Gastrocnemius medialis (tissue), 4 donors: ENCODE results near the gene ZDHHC11. TPM values are rescaled to one million over a fixed set of nuclear protein-coding genes. Genes with fewer than 3 reads are reported as not detected.
"Not testable (repeated sequence)": the region's sequence is repeated elsewhere in the genome, so short reads cannot be mapped to it uniquely, and the experiment has no call there.

Experiments
- ATAC-seq, 2 donors: fragments of 150-250 bp; one replicate each; pipeline ENCODE4 v1.9.1; 2016
- DNase-seq, 2 donors: peaks; one replicate each; pipeline ENCODE4 v3.0.0-alpha.2; 2019
- H3K27ac ChIP-seq, 4 donors: fragments of 200-600 bp; sonication (generic); 1 replicate in 1 of 4; 2 replicates in 3 of 4; pipeline ENCODE4 v1.5.1; 2016 to 2018; ENCODE audit warnings: mild to moderate bottlenecking in 2 of 4, moderate library complexity in 1 of 4
- H3K27me3 ChIP-seq, 3 donors: fragments of 200-600 bp; sonication (generic) in 2 of 3; 1 replicate in 1 of 3; 2 replicates in 2 of 3; pipeline versions ENCODE4 v1.5.1 to v1.6.0; 2016 to 2019; ENCODE audit warnings: mild to moderate bottlenecking in 1 of 3, moderate library complexity in 1 of 3
- H3K36me3 ChIP-seq, 2 donors: fragments of 200-600 bp; sonication (generic) in 1 of 2; one replicate each; pipeline ENCODE4 v1.5.1; 2017 to 2018
- H3K4me1 ChIP-seq, 2 donors: fragments of 200-600 bp; sonication (generic) in 1 of 2; one replicate each; pipeline ENCODE4 v1.5.1; 2016 to 2017; ENCODE audit warnings: mild to moderate bottlenecking in 2 of 2
- H3K4me3 ChIP-seq, 4 donors: fragments of 200-600 bp; sonication (generic) in 3 of 4; 1 replicate in 1 of 4; 2 replicates in 3 of 4; pipeline ENCODE4 v1.5.1; 2016 to 2019; ENCODE audit warnings: mild to moderate bottlenecking in 2 of 4
- H3K9me3 ChIP-seq, 3 donors: fragments of 200-600 bp; sonication (generic) in 2 of 3; 1 replicate in 1 of 3; 2 replicates in 2 of 3; pipeline ENCODE4 v1.5.1; 2016 to 2019
- POLR2A ChIP-seq, 2 donors: fragments of 450-650 bp; IDR thresholded peaks; one replicate each; pipeline ENCODE4 v1.6.1; 2017; ENCODE audit warnings: antibody characterized with exemption in 2 of 2, mild to moderate bottlenecking in 2 of 2, moderate library complexity in 2 of 2
- in situ Hi-C, 4 donors: fragments of 200-750 bp; cut with MboI; loops; one replicate each; pipeline versions ENCODE4 v1.15.0 to v1.8.0; 2017; ENCODE audit warnings: low sequenced_read_pairs in 4 of 4
- intact Hi-C: fragments of 100-400 bp; cut with DNase I; formaldehyde crosslinking; loops from one replicate; pipeline ENCODE4 v1.15.1; 2023; ENCODE audit warnings: low total_unique reads
- total RNA-seq, 4 donors: library from RNA; depleted of rRNA; stranded (reverse); fragments of >200 nt; gene quantifications; one replicate each; pipeline versions ENCODE4 v1.1.0 to v1.2.3, GENCODE V29; 2016
- TF ChIP-seq, protein P1 (sequence below), 5 experiments: fragments of 450-650 bp in 3 of 5; fragments of 200-600 bp in 2 of 5; sonication (generic) in 2 of 5; IDR thresholded peaks in 4 of 5; conservative IDR thresholded peaks in 1 of 5; 1 replicate in 4 of 5; 2 replicates in 1 of 5; pipeline ENCODE4 v1.5.1; 2016 to 2019; ENCODE audit warnings: antibody characterized with exemption in 5 of 5, mild to moderate bottlenecking in 3 of 5, moderate library complexity in 3 of 5

The ZDHHC11 gene
- total RNA-seq, 4 donors from 2014 or later: 0.85 to 3.8 (median 2.3) TPM; not detected in 1

DNA sequence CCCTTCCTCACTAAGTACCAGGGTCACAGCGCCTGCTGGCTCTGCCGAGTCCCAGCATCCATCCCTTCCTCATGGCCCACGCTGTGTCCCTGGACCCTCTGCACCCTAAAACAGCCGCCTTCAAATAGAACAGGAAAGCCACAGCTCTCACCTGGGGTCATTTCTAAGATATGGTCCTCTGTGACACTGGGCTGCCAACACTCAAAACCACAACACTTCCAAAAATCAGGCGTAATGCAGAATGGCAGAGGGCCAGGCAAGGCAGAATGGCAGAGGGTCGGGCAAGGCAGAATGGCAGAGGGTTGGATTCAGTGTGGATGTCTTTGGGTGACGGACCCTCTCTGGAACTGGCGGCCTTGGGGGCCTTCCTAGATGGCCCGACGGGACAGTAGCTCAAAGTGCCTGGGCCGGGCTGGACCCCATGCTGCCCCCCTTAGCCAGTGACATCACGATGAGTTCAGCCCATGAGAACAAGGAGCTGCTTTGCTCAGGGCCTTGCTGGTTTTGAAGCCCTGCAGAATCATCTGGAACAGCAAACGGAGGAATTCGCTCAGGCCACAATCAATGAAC lies 101.6 kb downstream of the ZDHHC11 start:
- in situ Hi-C loops (no loop called here), intact Hi-C loops (no loop called here)
- H3K27ac ChIP-seq: no peak overlapping the region
- no peaks in the 10 kb centered on the region for H3K36me3 ChIP-seq
- H3K4me1 ChIP-seq: no peaks in the 10 kb centered on the region
- no peak overlapping the region for H3K4me3 ChIP-seq
- DNase-seq (no peak), ATAC-seq (no peak)
- H3K27me3 ChIP-seq: no peaks in the 10 kb centered on the region
- H3K9me3 ChIP-seq: no peaks in the 10 kb centered on the region
- TF ChIP-seq POLR2A (IDR thresholded peaks at IDR 0.05): no peak
- TF ChIP-seq, protein P1, sequence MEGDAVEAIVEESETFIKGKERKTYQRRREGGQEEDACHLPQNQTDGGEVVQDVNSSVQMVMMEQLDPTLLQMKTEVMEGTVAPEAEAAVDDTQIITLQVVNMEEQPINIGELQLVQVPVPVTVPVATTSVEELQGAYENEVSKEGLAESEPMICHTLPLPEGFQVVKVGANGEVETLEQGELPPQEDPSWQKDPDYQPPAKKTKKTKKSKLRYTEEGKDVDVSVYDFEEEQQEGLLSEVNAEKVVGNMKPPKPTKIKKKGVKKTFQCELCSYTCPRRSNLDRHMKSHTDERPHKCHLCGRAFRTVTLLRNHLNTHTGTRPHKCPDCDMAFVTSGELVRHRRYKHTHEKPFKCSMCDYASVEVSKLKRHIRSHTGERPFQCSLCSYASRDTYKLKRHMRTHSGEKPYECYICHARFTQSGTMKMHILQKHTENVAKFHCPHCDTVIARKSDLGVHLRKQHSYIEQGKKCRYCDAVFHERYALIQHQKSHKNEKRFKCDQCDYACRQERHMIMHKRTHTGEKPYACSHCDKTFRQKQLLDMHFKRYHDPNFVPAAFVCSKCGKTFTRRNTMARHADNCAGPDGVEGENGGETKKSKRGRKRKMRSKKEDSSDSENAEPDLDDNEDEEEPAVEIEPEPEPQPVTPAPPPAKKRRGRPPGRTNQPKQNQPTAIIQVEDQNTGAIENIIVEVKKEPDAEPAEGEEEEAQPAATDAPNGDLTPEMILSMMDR (IDR thresholded peaks at IDR 0.05 in 4 of 5, conservative IDR thresholded peaks at IDR 0.05 in 1 of 5): no peak

DNA sequence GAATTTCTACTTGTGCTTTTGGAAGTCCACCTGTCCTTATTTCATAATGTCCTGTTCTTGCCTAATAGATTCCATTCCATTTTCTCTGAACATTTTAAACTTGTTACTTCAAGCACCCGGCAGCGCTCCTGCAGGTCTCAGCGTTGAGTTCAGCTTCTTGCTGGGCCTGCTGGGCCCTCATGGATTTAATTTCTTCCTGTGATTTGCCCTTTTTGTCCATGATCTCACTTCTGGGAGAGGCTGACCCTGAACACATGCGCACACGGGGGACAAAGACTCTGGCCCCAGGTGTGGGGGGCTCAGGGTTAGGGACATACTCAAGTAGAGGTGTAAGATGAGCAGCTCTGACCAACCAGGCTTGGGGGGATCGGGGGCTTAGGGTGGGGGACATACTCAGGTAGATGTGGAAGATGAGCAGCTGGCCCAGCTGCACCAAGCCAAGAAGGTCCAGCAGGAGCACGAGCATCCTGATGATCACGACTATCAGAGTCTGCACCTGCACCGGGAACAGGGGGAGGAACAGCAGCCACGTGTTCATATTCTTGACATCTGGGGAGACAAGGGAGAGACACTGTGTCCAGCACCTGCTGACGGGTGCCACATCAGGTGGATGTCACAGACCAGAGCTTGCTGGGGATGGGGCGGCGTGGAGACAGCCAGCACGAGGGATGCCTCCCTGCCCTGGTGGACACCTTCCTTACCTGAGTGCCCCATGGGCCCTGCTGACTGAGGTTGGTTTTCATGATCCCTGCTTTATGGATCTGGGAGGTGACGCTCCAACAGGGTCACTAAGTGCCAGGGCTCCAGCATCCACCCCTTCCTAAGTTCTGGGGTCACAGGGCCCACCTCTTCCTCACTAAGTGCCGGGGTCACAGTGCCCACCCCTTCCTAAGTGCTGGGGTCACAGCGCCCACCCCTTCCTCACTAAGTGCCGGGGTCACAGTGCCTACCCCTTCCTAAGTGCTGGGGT lies 102.5 kb downstream of the ZDHHC11 start:
- DNase-seq, ATAC-seq, H3K4me3 ChIP-seq, H3K4me1 ChIP-seq, H3K9me3 ChIP-seq, H3K36me3 ChIP-seq, intact Hi-C loops, in situ Hi-C loops, H3K27ac ChIP-seq, H3K27me3 ChIP-seq: not testable (repeated sequence)

DNA sequence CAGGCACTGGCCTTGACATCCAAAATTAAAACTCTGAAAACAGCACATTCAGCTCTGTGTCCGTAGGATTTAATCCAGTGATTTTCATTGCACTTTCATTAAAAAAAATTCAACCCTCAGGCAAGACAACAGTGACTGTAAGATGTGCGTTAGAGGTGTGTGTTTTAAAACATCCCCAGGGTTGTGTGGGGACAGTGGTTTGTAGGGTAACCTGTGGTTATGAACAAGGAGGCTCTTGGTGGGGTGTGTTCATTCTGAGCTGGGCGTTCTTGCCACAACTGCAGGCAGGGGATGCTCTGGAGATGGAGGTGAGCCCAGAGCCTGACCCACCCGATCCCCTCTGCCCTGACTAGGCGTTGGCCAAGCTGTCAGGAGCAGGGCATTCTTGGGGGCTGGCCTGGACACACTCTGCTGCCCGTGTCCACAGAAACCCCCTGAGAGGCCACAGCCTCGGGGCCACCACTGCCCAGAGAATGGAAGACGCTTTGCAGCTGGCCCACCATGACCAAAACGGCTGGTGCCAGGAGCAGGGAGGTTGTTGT lies 103.4 kb downstream of the ZDHHC11 start:
- DNase-seq, intact Hi-C loops, in situ Hi-C loops, ATAC-seq, H3K36me3 ChIP-seq, H3K27ac ChIP-seq, H3K4me3 ChIP-seq, H3K4me1 ChIP-seq, H3K27me3 ChIP-seq, H3K9me3 ChIP-seq: not testable (repeated sequence)

DNA sequence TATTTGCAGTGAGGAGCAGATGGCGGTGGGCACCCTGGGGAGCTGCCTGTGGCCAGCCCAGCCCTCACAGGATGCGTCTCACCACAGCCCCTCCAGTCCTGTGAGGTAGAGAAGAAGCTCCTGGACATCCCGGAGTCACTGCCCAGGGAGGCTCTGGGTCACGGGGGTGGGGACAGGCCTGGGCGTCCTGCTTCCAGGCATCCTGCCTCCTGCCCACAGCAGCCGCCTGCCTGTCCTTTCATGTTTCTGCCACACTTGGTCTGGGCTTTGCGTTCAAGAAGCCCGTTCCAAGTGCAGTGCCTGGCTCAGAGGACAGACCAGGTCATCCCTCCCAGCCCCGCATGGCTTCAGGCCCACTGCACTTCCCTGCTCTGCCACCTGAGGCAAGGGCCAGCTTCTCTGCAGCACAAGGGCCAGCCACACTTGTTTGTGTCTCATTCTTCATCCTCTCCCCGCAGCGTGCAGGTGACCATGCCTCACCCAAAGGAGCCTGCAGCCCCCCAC lies 104.5 kb downstream of the ZDHHC11 start:
- Histone ChIP-seq H3K27me3 (no peaks in the 10 kb centered on the region), H3K4me1 (no peaks in the 10 kb centered on the region), H3K4me3 (no peak overlapping the region), H3K27ac (no peak overlapping the region), H3K36me3 (peaks cover 0 to 6% of the 10 kb centered on the region in 2 donors), H3K9me3 (no peaks in the 10 kb centered on the region)
- DNase-seq (no peak), ATAC-seq (peak in 1 of 2 donors; percentile 44)
- intact Hi-C loops: no loop called here
- in situ Hi-C loops: no loop called here
- no peak for TF ChIP-seq POLR2A (IDR thresholded peaks at IDR 0.05)
- TF ChIP-seq, protein P1 (IDR thresholded peaks at IDR 0.05 in 4 of 5, conservative IDR thresholded peaks at IDR 0.05 in 1 of 5): peak in 1 of 5 experiments; percentile 50

Other genes starting within 250 kb of the ZDHHC11 start
- under 1 TPM in 3 of 4 donors, not detected in 1; 0.36 to 0.56 (median 0.40) TPM for gene CEP72, start 238.6 kb downstream of the ZDHHC11 start, total RNA-seq
- gene TPPP, start 157.6 kb downstream of the ZDHHC11 start, total RNA-seq: 1 to 10 TPM; 2.4 to 8.7 (median 3.2) TPM
- gene ZDHHC11B, start 66.3 kb downstream of the ZDHHC11 start, total RNA-seq: 1 to 10 TPM in 2 of 4 donors, under 1 TPM in 2; 0.24 to 1.2 (median 0.71) TPM
- gene BRD9, start 41.8 kb upstream of the ZDHHC11 start, total RNA-seq: 10 to 100 TPM; 20.3 to 28.8 (median 22.2) TPM
- 1 to 10 TPM in 1 of 4 donors, under 1 TPM in 3; 0.41 to 1.6 (median 0.50) TPM for gene TRIP13, start 41.9 kb upstream of the ZDHHC11 start, total RNA-seq
- gene NKD2, start 157.8 kb upstream of the ZDHHC11 start, total RNA-seq: not detected